GM12878 (cell line): ENCODE data around the gene KIF12. TPM values are rescaled to one million over a fixed set of nuclear protein-coding genes. Genes with fewer than 3 reads are reported as not detected.

Experiments
- ATAC-seq: fragments of 200-7000 bp; cut with Tn5 transposase; 3 replicates; pipeline ENCODE4 v1.9.1; 2020; ENCODE audit warnings: mild to moderate bottlenecking, moderate library complexity
- BruUV-seq: library from RNA; stranded (reverse); fragments of 400-500 nt; replicated peaks from 2 replicates; lab custom pipeline; 2021; lab: Mats Ljungman, UMichigan
- CTCF ChIA-PET: fragments of 300-600 bp; sonication (Branson Sonifier 250); formaldehyde crosslinking; extraction: SDS; loops from one replicate; lab custom pipeline; 2021; ENCODE audit warnings: inconsistent platforms; lab: Yijun Ruan, JAX
- POLR2A ChIA-PET: fragments of 350-600 bp; formaldehyde crosslinking; extraction: SDS; loops from one replicate; lab custom pipeline; 2021; ENCODE audit warnings: inconsistent platforms; lab: Charles Lee
- RAD21 ChIA-PET: fragments of 300-600 bp; sonication (Branson Sonifier 250); formaldehyde crosslinking; loops from one replicate; lab custom pipeline; 2023; ENCODE audit warnings: antibody characterized with exemption; ENCODE audit not compliant: unreplicated experiment; lab: Charles Lee
- SMC1A ChIA-PET: fragments of 300-600 bp; sonication (Branson Sonifier 250); formaldehyde crosslinking; loops from one replicate; lab custom pipeline; 2023; ENCODE audit not compliant: unreplicated experiment, uncharacterized antibody; lab: Charles Lee
- DNase-seq: peaks from one replicate; pipeline ENCODE4 v3.0.0-alpha.2; 2011; ENCODE audit warnings: low read depth, low spot score
- FAIRE-seq: peaks from 3 replicates; lab custom pipeline; 2011; peaks lifted over from hg19 to GRCh38; lab: Jason Lieb, UNC
- H2AFZ ChIP-seq: 2 replicates; pipeline ENCODE4 v1.6.0; 2011; ENCODE audit warnings: low read depth, low read length, control low read depth; ENCODE audit not compliant: control insufficient read depth
- H3K27ac ChIP-seq: 2 replicates; pipeline ENCODE4 v1.5.1; 2011; ENCODE audit warnings: control low read depth; ENCODE audit not compliant: control insufficient read depth, insufficient read depth
- H3K27me3 ChIP-seq, 2 experiments: replicated peaks in 1 of 2; 2 replicates each; pipeline versions ENCODE4 v1.6.0 to v1.6.1; 2011; ENCODE audit warnings: low read length in 1 of 2; ENCODE audit not compliant: control insufficient read depth in 2 of 2, insufficient read depth in 2 of 2
- H3K36me3 ChIP-seq, 2 experiments: 2 replicates each; pipeline ENCODE4 v1.5.1; 2011; ENCODE audit warnings: low read length in 1 of 2; ENCODE audit not compliant: control insufficient read depth in 2 of 2, insufficient read depth in 2 of 2
- H3K4me1 ChIP-seq: 2 replicates; pipeline ENCODE4 v1.6.1; 2011; ENCODE audit warnings: mild to moderate bottlenecking, low read length, moderate library complexity, mixed read lengths; ENCODE audit not compliant: control insufficient read depth, insufficient read depth
- H3K4me2 ChIP-seq: 2 replicates; pipeline ENCODE4 v1.6.0; 2011; ENCODE audit warnings: control low read depth; ENCODE audit not compliant: control insufficient read depth, insufficient read depth
- H3K4me3 ChIP-seq: fragments of 200-600 bp; sonication (generic); 2 replicates; pipeline ENCODE4 v1.5.1; 2016
- H3K79me2 ChIP-seq: 2 replicates; pipeline ENCODE4 v1.6.0; 2011; ENCODE audit warnings: low read length; ENCODE audit not compliant: control insufficient read depth, insufficient read depth
- H3K9ac ChIP-seq: 2 replicates; pipeline ENCODE4 v1.8.0; 2011; ENCODE audit warnings: low read length, control low read depth, mixed read lengths; ENCODE audit not compliant: control insufficient read depth, insufficient read depth
- H3K9me3 ChIP-seq: replicated peaks from 3 replicates; pipeline ENCODE4 v1.5.1; 2011; ENCODE audit warnings: mild to moderate bottlenecking, low read length; ENCODE audit not compliant: control insufficient read depth, insufficient read depth
- H4K20me1 ChIP-seq: 2 replicates; pipeline ENCODE4 v1.6.0; 2011; ENCODE audit not compliant: control insufficient read depth, insufficient read depth
- CUX1 ChIP-seq: IDR thresholded peaks from 2 replicates; pipeline ENCODE4 v1.6.1; 2012; ENCODE audit warnings: improper control_type of control experiment, low read depth, low read length; ENCODE audit not compliant: insufficient replicate concordance
- HSF1 ChIP-seq: fragments of 150-350 bp; IDR thresholded peaks from 2 replicates; pipeline ENCODE4 v1.6.1; 2014; ENCODE audit warnings: mild to moderate bottlenecking, low read depth, low read length
- IKZF2 ChIP-seq, 2 experiments: fragments of 450-650 bp; IDR thresholded peaks; 2 replicates each; pipeline ENCODE4 v1.6.1; 2017; ENCODE audit warnings: mild to moderate bottlenecking in 2 of 2, moderate library complexity in 2 of 2
- KDM1A ChIP-seq: fragments of 200-600 bp; sonication (generic); IDR thresholded peaks from 2 replicates; pipeline ENCODE4 v1.6.1; 2016; ENCODE audit warnings: borderline replicate concordance
- LARP7 ChIP-seq: fragments of 450-650 bp; IDR thresholded peaks from 2 replicates; pipeline ENCODE4 v1.6.1; 2017; ENCODE audit warnings: mild to moderate bottlenecking
- POLR2AphosphoS5 ChIP-seq: IDR thresholded peaks from 2 replicates; pipeline ENCODE4 v1.6.1; 2011; ENCODE audit warnings: mild to moderate bottlenecking, low read length, inconsistent platforms
- RELB ChIP-seq: fragments of 450-650 bp; IDR thresholded peaks from 2 replicates; pipeline ENCODE4 v1.6.1; 2017; ENCODE audit warnings: low read depth, mild to moderate bottlenecking, moderate library complexity
- SMARCA5 ChIP-seq: fragments of 450-650 bp; IDR thresholded peaks from 2 replicates; pipeline ENCODE4 v1.6.1; 2017; ENCODE audit warnings: mild to moderate bottlenecking
- STAT1 ChIP-seq: fragments of 450-650 bp; conservative IDR thresholded peaks from 2 replicates; pipeline ENCODE4 v1.6.1; 2014; ENCODE audit warnings: antibody characterized with exemption, mild to moderate bottlenecking
- TARDBP ChIP-seq: IDR thresholded peaks from 2 replicates; pipeline ENCODE4 v1.6.1; 2016; ENCODE audit warnings: borderline replicate concordance
- ZNF384 ChIP-seq: IDR thresholded peaks from 2 replicates; pipeline ENCODE4 v1.6.1; 2012; ENCODE audit warnings: low read depth, mild to moderate bottlenecking, low read length, improper control_type of control experiment, borderline replicate concordance
- ZNF622 ChIP-seq: fragments of 450-650 bp; IDR thresholded peaks from 2 replicates; pipeline ENCODE4 v1.6.1; 2017; ENCODE audit warnings: mild to moderate bottlenecking, inconsistent platforms
- WGBS: methylation state at CpG from one replicate; pipeline ENCODE4 v1.1.6; 2016; ENCODE audit warnings: low lambda C conversion rate; ENCODE audit not compliant: insufficient replicate concordance, insufficient coverage; ENCODE audit errors: missing lambda C conversion rate; 5-methylcytosine and 5-hydroxymethylcytosine counted together
- in situ Hi-C: fragments of 300-500 bp; cut with MboI; formaldehyde crosslinking; loops from 9 replicates; pipeline ENCODE4 v1.14.3; 2018; ENCODE audit warnings: mixed read lengths
- intact Hi-C: fragments of 100-400 bp; cut with micrococcal nuclease; formaldehyde crosslinking; loops from one replicate; pipeline ENCODE4 v1.14.2; 2022; ENCODE audit not compliant: unreplicated experiment
- polyA plus RNA-seq, 11 experiments: library from polyadenylated mRNA; depleted of rRNA in 4 of 11; unstranded in 6 of 11; stranded (reverse) in 5 of 11; fragments of >200 nt; fragmentation: Nextera tagmentation in 4 of 11; fragmentation: Illumina TruSeq in 1 of 11; extraction: Ambion mirVana in 4 of 11; extraction: Trizol in 1 of 11; gene quantifications; 1 replicate in 1 of 11; 2 replicates in 10 of 11; pipeline versions ENCODE4 v1.2.1 to v1.2.3, GENCODE V29; 2011 to 2016; ENCODE audit warnings: inconsistent platforms in 2 of 11, missing spikeins in 2 of 11, low read depth in 1 of 11
- total RNA-seq, 4 experiments: library from RNA; depleted of rRNA in 3 of 4; stranded (reverse); fragments of >200 nt in 3 of 4; fragmentation: Illumina TruSeq in 1 of 4; extraction: Trizol in 1 of 4; gene quantifications; 2 replicates each; pipeline versions ENCODE4 v1.2.1 to v1.2.3, GENCODE V29; 2013 to 2021

KIF12 gene
- total and polyA plus RNA-seq, 10 of the 15 experiments (the other 5 are each of a cell fraction or from before 2014, with no cell fraction given): not detected

GRCh38 chr9:114097613-114098020 is 1.5 kb downstream of the KIF12 start:
- intact Hi-C loops (no loop called here), in situ Hi-C loops (loop anchor here (25.0 kb wide), 1 partner anchor 190 kb away; no protein-coding TSS in a partner anchor)
- Histone ChIP-seq H3K4me1 (no peaks in the 10 kb centered on the region), H3K27me3 (no peaks in the 10 kb centered on the region; a peak in 2 of 4 replicates), H3K9ac (no peak overlapping the region), H3K9me3 (no peaks in the 10 kb centered on the region), H3K27ac (no peak overlapping the region), H3K4me2 (no peak overlapping the region), H3K4me3 (no peak overlapping the region), H4K20me1 (no peaks in the 10 kb centered on the region), H3K79me2 (no peaks in the 10 kb centered on the region), H3K36me3 (no peaks in the 10 kb centered on the region), H2AFZ (no peak overlapping the region)
- no peak for TF ChIP-seq POLR2AphosphoS5
- no peak for TF ChIP-seq SMARCA5
- no peak for TF ChIP-seq STAT1
- TF ChIP-seq LARP7: no peak
- no peak for TF ChIP-seq ZNF622
- no peak for TF ChIP-seq IKZF2 (IDR thresholded peaks at IDR 0.05)
- no peak for TF ChIP-seq CUX1
- no peak for TF ChIP-seq TARDBP
- no peak for TF ChIP-seq HSF1
- no peak for TF ChIP-seq RELB
- TF ChIP-seq KDM1A: no peak
- no peak for TF ChIP-seq ZNF384
- ChIA-PET RAD21 (no interaction called here), POLR2A (no interaction called here), CTCF (no interaction called here), SMC1A (no interaction called here)
- no peak for ATAC-seq
- BruUV-seq: no TSS peak
- no peak for FAIRE-seq
- no peak for DNase-seq
- WGBS: 67% methylated on average over 18 of the region's 18 CpGs
